Transverse colon (tissue), 4 donors: ENCODE results near the gene WDR11. TPM values are rescaled to one million over a fixed set of nuclear protein-coding genes. Genes with fewer than 3 reads are reported as not detected.

ENCODE experiments used
- DNase-seq: peaks from one replicate; pipeline ENCODE4 v3.0.0-alpha.2; 2019
- H3K27ac ChIP-seq, 4 donors: fragments of 200-600 bp; sonication (generic); 2 replicates each; pipeline ENCODE4 v1.5.1; 2016 to 2018; ENCODE audit warnings: inconsistent platforms in 4 of 4
- H3K27me3 ChIP-seq: fragments of 200-600 bp; sonication (generic); 2 replicates; pipeline ENCODE4 v1.5.1; 2017; ENCODE audit warnings: inconsistent platforms
- H3K36me3 ChIP-seq, 4 donors: fragments of 200-600 bp; sonication (generic); 2 replicates each; pipeline ENCODE4 v1.5.1; 2017 to 2019; ENCODE audit warnings: inconsistent platforms in 4 of 4
- H3K4me1 ChIP-seq, 4 donors: fragments of 200-600 bp; sonication (generic); 2 replicates each; pipeline ENCODE4 v1.5.1; 2017 to 2020; ENCODE audit warnings: inconsistent platforms in 4 of 4
- H3K4me3 ChIP-seq, 4 donors: fragments of 200-600 bp; sonication (generic); 1 replicate in 1 of 4; 2 replicates in 3 of 4; pipeline versions ENCODE4 v1.5.1 to v1.6.1; 2017 to 2019; ENCODE audit warnings: inconsistent platforms in 4 of 4
- H3K9me3 ChIP-seq, 2 donors: fragments of 200-600 bp; sonication (generic); 2 replicates each; pipeline ENCODE4 v1.5.1; 2017 to 2019; ENCODE audit warnings: inconsistent platforms in 2 of 2
- EP300 ChIP-seq: sonication (generic); formaldehyde crosslinking; IDR thresholded peaks from one replicate; pipeline ENCODE4 v1.6.1; 2017; ENCODE audit warnings: antibody characterized with exemption, low read depth
- POLR2A ChIP-seq: fragments of 450-650 bp; IDR thresholded peaks from one replicate; pipeline ENCODE4 v1.6.1; 2016; ENCODE audit warnings: antibody characterized with exemption, mild to moderate bottlenecking, moderate library complexity
- POLR2AphosphoS5 ChIP-seq, 3 donors: sonication (generic); formaldehyde crosslinking; IDR thresholded peaks; one replicate each; pipeline ENCODE4 v1.6.1; 2016; ENCODE audit warnings: antibody characterized with exemption in 3 of 3
- WGBS, 2 donors: methylation state at CpG; one replicate each; pipeline ENCODE4 v1.1.5; 2018; ENCODE audit warnings: low coverage in 1 of 2; 5-methylcytosine and 5-hydroxymethylcytosine counted together
- in situ Hi-C, 4 donors: fragments of 200-750 bp; cut with MboI; loops; one replicate each; pipeline versions ENCODE4 v1.15.0 to v1.15.1; 2017; ENCODE audit warnings: low sequenced_read_pairs in 3 of 4, low pct_ligation_motif_present in 1 of 4, low pct_unique_long_range_greater_than_20kb in 1 of 4
- intact Hi-C: fragments of 100-400 bp; cut with DNase I; formaldehyde crosslinking; loops from one replicate; pipeline ENCODE4 v1.15.1; 2023; ENCODE audit warnings: low total_unique reads
- total RNA-seq, 4 donors: library from RNA; depleted of rRNA; stranded (reverse); fragments of >200 nt; gene quantifications; one replicate each; pipeline ENCODE4 v1.1.0, GENCODE V29; 2016
- TF ChIP-seq, protein P1 (sequence below), 5 experiments: fragments of 200-600 bp in 3 of 5; fragments of 450-650 bp in 2 of 5; sonication (generic) in 3 of 5; IDR thresholded peaks; 1 replicate in 2 of 5; 2 replicates in 3 of 5; pipeline ENCODE4 v1.5.1; 2016 to 2017; ENCODE audit warnings: antibody characterized with exemption in 5 of 5, inconsistent platforms in 3 of 5, mild to moderate bottlenecking in 2 of 5, moderate library complexity in 1 of 5

Gene WDR11
- total RNA-seq, 4 donors from 2014 or later = 29.5 to 80.0 (median 57.9) TPM

- TF ChIP-seq EP300 (no peak), POLR2A (no peak), POLR2AphosphoS5 (IDR thresholded peaks at IDR 0.05) (no peak)
- TF ChIP-seq, protein P1, sequence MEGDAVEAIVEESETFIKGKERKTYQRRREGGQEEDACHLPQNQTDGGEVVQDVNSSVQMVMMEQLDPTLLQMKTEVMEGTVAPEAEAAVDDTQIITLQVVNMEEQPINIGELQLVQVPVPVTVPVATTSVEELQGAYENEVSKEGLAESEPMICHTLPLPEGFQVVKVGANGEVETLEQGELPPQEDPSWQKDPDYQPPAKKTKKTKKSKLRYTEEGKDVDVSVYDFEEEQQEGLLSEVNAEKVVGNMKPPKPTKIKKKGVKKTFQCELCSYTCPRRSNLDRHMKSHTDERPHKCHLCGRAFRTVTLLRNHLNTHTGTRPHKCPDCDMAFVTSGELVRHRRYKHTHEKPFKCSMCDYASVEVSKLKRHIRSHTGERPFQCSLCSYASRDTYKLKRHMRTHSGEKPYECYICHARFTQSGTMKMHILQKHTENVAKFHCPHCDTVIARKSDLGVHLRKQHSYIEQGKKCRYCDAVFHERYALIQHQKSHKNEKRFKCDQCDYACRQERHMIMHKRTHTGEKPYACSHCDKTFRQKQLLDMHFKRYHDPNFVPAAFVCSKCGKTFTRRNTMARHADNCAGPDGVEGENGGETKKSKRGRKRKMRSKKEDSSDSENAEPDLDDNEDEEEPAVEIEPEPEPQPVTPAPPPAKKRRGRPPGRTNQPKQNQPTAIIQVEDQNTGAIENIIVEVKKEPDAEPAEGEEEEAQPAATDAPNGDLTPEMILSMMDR (IDR thresholded peaks at IDR 0.05) = no peak
- Histone ChIP-seq H3K27me3 (no peaks in the 10 kb centered on the region), H3K27ac (no peak overlapping the region), H3K36me3 (no peaks in the 10 kb centered on the region), H3K4me3 (no peak overlapping the region), H3K9me3 (no peaks in the 10 kb centered on the region), H3K4me1 (no peaks in the 10 kb centered on the region)
- no peak for DNase-seq
- whole genome bisulfite sequencing, 2 donors = 81 to 82% methylated on average over 3 to 7 of the region's 7 CpGs
- in situ Hi-C loops (loop anchor here in 2 of 4 donors (25.0 kb wide), 1 partner anchor 958 kb away; no protein-coding TSS in a partner anchor), intact Hi-C loops (no loop called here)
Observed at GRCh38 chr10:120929166-120929565, 78.0 kb downstream of the WDR11 start.

GRCh38 chr10:120931423-120931822, 80.3 kb downstream of the WDR11 start:
- H3K36me3 ChIP-seq = no peaks in the 10 kb centered on the region
- H3K27me3 ChIP-seq = no peaks in the 10 kb centered on the region
- in situ Hi-C loops (loop anchor here in 3 of 4 donors (10.0 to 25.0 kb wide), 3 partner anchors 803 to 956 kb away; no protein-coding TSS in a partner anchor), intact Hi-C loops (no loop called here)
- no peak overlapping the region for H3K4me3 ChIP-seq
- no peak for TF ChIP-seq EP300
- H3K9me3 ChIP-seq = no peaks in the 10 kb centered on the region
- H3K27ac ChIP-seq = no peak overlapping the region
- 72 to 73% methylated on average over 3 of the region's 3 CpGs for WGBS, 2 donors
- no peak for DNase-seq
- no peaks in the 10 kb centered on the region for H3K4me1 ChIP-seq

DNA sequence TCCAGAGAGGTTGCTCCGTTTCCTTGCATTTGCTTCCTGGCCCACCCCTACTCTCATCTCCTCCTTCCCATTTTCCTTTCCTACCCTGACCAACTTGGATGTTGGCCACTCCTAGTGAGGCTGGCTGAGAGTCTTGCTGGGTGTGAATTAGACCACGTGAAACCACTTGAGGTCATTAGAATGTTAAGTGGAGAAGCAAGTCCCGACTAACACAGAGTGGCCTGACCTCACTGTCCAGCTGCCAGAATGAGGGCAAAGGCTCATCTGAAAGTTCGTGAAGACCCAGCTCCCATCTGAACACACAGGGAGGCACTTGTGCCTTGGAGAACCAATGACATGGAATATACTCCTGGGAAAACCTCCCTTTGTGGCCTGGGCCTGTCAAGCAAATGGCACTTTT, 80.8 kb downstream of the WDR11 start:
- Histone ChIP-seq H3K4me1 (no peaks in the 10 kb centered on the region), H3K27ac (no peak overlapping the region), H3K27me3 (no peaks in the 10 kb centered on the region), H3K36me3 (no peaks in the 10 kb centered on the region), H3K4me3 (no peak overlapping the region), H3K9me3 (no peaks in the 10 kb centered on the region)
- in situ Hi-C loops (loop anchor here in 3 of 4 donors (10.0 to 25.0 kb wide), 3 partner anchors 803 to 955 kb away; no protein-coding TSS in a partner anchor), intact Hi-C loops (no loop called here)
- TF ChIP-seq EP300 = no peak
- TF ChIP-seq POLR2AphosphoS5 (IDR thresholded peaks at IDR 0.05) = no peak
- TF ChIP-seq, protein P1 (IDR thresholded peaks at IDR 0.05) = no peak
- no peak for TF ChIP-seq POLR2A
- no peak for DNase-seq
- 64 to 65% methylated on average over 4 of the region's 4 CpGs for WGBS, 2 donors

DNA sequence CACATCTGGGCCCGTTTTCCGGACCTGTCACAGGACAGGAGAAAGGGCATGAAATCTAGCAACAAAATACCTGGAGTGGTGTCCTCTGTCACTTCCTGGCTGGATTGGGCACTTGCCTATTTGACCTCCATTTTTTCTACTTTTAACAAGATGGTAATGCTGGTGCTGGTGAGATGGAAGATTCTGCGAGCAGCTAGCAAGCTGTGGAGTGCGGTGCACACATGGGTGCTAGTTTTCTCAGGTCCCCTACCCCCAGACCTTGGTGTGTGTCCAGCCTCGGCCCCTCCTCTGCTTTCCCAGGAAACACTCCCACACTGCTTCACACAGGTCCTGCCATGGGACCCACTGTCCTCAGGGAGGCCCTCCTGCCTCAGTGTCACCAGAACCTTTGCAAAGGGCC, 87.7 kb downstream of the WDR11 start:
- H3K9me3 ChIP-seq = no peaks in the 10 kb centered on the region
- intact Hi-C loops = no loop called here
- no peak for DNase-seq
- WGBS, 2 donors = 83% methylated on average over 5 of the region's 5 CpGs; no CpG with 5 or more reads in 1 of the 2 donors
- peaks cover 3% of the 10 kb centered on the region for H3K27me3 ChIP-seq
- H3K4me3 ChIP-seq = no peak overlapping the region
- no peaks in the 10 kb centered on the region for H3K36me3 ChIP-seq
- no peak for TF ChIP-seq POLR2AphosphoS5 (IDR thresholded peaks at IDR 0.05)
- TF ChIP-seq, protein P1 (IDR thresholded peaks at IDR 0.05) = no peak
- no peak for TF ChIP-seq EP300
- TF ChIP-seq POLR2A = no peak
- H3K4me1 ChIP-seq = peaks cover 0 to 7% (median 0%) of the 10 kb centered on the region in 4 donors
- H3K27ac ChIP-seq = no peak overlapping the region
- in situ Hi-C loops = loop anchor here in 3 of 4 donors (10.0 to 25.0 kb wide), 3 partner anchors 796 to 948 kb away; no protein-coding TSS in a partner anchor
